Liver (tissue), 9 donors: ENCODE results near the gene TLE2. TPM values are rescaled to one million over a fixed set of nuclear protein-coding genes. Genes with fewer than 3 reads are reported as not detected.

Experiments
- DNase-seq: peaks from one replicate; pipeline ENCODE4 v3.0.0-alpha.2; 2017; ENCODE audit warnings: low spot score
- H3K27ac ChIP-seq, 2 donors: one replicate each; pipeline ENCODE4 v1.7.0; 2013; ENCODE audit warnings: inconsistent platforms in 2 of 2, low read length in 2 of 2, control low read depth in 1 of 2, low read depth in 1 of 2, mild to moderate bottlenecking in 1 of 2
- H3K27me3 ChIP-seq, 4 donors: one replicate each; pipeline versions ENCODE4 v1.6.1 to v1.7.0; 2013; ENCODE audit warnings: low read length in 3 of 4, inconsistent platforms in 1 of 4, mild to moderate bottlenecking in 1 of 4, moderate library complexity in 1 of 4; ENCODE audit not compliant: control insufficient read depth in 4 of 4, insufficient read depth in 4 of 4
- H3K36me3 ChIP-seq, 4 donors: one replicate each; pipeline versions ENCODE4 v1.6.1 to v1.7.0; 2013; ENCODE audit warnings: low read length in 3 of 4, mild to moderate bottlenecking in 3 of 4, low read depth in 1 of 4, moderate library complexity in 1 of 4; ENCODE audit not compliant: control insufficient read depth in 4 of 4, insufficient read depth in 3 of 4
- H3K4me1 ChIP-seq, 4 donors: one replicate each; pipeline versions ENCODE4 v1.6.1 to v1.7.0; 2013; ENCODE audit warnings: low read length in 3 of 4, mild to moderate bottlenecking in 3 of 4, moderate library complexity in 1 of 4; ENCODE audit not compliant: control insufficient read depth in 4 of 4, insufficient read depth in 4 of 4
- H3K4me3 ChIP-seq, 3 donors: one replicate each; pipeline versions ENCODE4 v1.6.1 to v1.7.0; 2013; ENCODE audit warnings: low read length in 3 of 3, control low read depth in 1 of 3, low read depth in 1 of 3, mild to moderate bottlenecking in 1 of 3
- H3K9ac ChIP-seq, 2 donors: one replicate each; pipeline ENCODE4 v1.7.0; 2013; ENCODE audit warnings: low read length in 2 of 2, mild to moderate bottlenecking in 2 of 2, moderate library complexity in 2 of 2, control low read depth in 1 of 2, low read depth in 1 of 2
- H3K9me3 ChIP-seq, 4 donors: one replicate each; pipeline versions ENCODE4 v1.6.1 to v1.7.0; 2013; ENCODE audit warnings: low read length in 3 of 4; ENCODE audit not compliant: control insufficient read depth in 4 of 4
- EGR1 ChIP-seq, 2 donors: IDR thresholded peaks; 2 replicates each; pipeline ENCODE4 v1.6.1; 2016 to 2018; ENCODE audit warnings: antibody characterized with exemption in 2 of 2, low read depth in 2 of 2
- FOXA1 ChIP-seq: IDR thresholded peaks from 2 replicates; pipeline ENCODE4 v1.6.1; 2016; ENCODE audit warnings: antibody characterized with exemption
- FOXA2 ChIP-seq: IDR thresholded peaks from 2 replicates; pipeline ENCODE4 v1.6.1; 2016; ENCODE audit warnings: antibody characterized with exemption
- GABPA ChIP-seq, 2 donors: IDR thresholded peaks in 1 of 2; conservative IDR thresholded peaks in 1 of 2; 2 replicates each; pipeline ENCODE4 v1.6.1; 2016; ENCODE audit warnings: antibody characterized with exemption in 2 of 2, mild to moderate bottlenecking in 1 of 2, moderate library complexity in 1 of 2
- HNF4A ChIP-seq, 2 donors: conservative IDR thresholded peaks; 2 replicates each; pipeline ENCODE4 v1.6.1; 2016; ENCODE audit warnings: antibody characterized with exemption in 2 of 2, mild to moderate bottlenecking in 2 of 2
- HNF4G ChIP-seq: IDR thresholded peaks from 2 replicates; pipeline ENCODE4 v1.6.1; 2016; ENCODE audit warnings: antibody characterized with exemption
- JUND ChIP-seq, 2 donors: IDR thresholded peaks; 2 replicates each; pipeline ENCODE4 v1.6.1; 2016; ENCODE audit warnings: antibody characterized with exemption in 2 of 2
- NR2F2 ChIP-seq: IDR thresholded peaks from 2 replicates; pipeline ENCODE4 v1.6.1; 2016; ENCODE audit warnings: antibody characterized with exemption
- RAD21 ChIP-seq, 2 donors: IDR thresholded peaks; 2 replicates each; pipeline ENCODE4 v1.6.1; 2016; ENCODE audit warnings: antibody characterized with exemption in 2 of 2, mild to moderate bottlenecking in 2 of 2
- RXRA ChIP-seq, 2 donors: IDR thresholded peaks; 2 replicates each; pipeline ENCODE4 v1.6.1; 2017 to 2018; ENCODE audit warnings: antibody characterized with exemption in 2 of 2, mild to moderate bottlenecking in 1 of 2
- SP1 ChIP-seq: IDR thresholded peaks from 2 replicates; pipeline ENCODE4 v1.6.1; 2018; ENCODE audit warnings: antibody characterized with exemption, mild to moderate bottlenecking
- TAF1 ChIP-seq: conservative IDR thresholded peaks from 2 replicates; pipeline ENCODE4 v1.6.1; 2016; ENCODE audit warnings: antibody characterized with exemption, mild to moderate bottlenecking
- YY1 ChIP-seq: IDR thresholded peaks from 2 replicates; pipeline ENCODE4 v1.6.1; 2016; ENCODE audit warnings: antibody characterized with exemption, mild to moderate bottlenecking
- WGBS: extraction: QIAGEN DNeasy Blood & Tissue Kit; methylation state at CpG from one replicate; pipeline ENCODE4 v1.1.7; 2013; 5-methylcytosine and 5-hydroxymethylcytosine counted together
- polyA plus RNA-seq, 2 donors: library from polyadenylated mRNA; stranded (reverse) in 1 of 2; unstranded in 1 of 2; fragments of 200-250 nt in 1 of 2; fragments of >200 nt in 1 of 2; fragmentation: Nextera tagmentation in 1 of 2; extraction: Ambion mirVana in 1 of 2; gene quantifications; one replicate each; pipeline versions ENCODE4 v1.2.1 to v1.2.3, GENCODE V29; 2013 to 2015
- total RNA-seq, 2 donors: library from RNA; depleted of rRNA; stranded (reverse); fragments of >200 nt; gene quantifications; one replicate each; pipeline ENCODE4 v1.2.3, GENCODE V29; 2014
- TF ChIP-seq, protein P1 (sequence below): IDR thresholded peaks from 2 replicates; pipeline ENCODE4 v1.6.1; 2016; ENCODE audit warnings: antibody characterized with exemption
- TF ChIP-seq, protein P2 (sequence below): fragments of 150-350 bp; IDR thresholded peaks from 2 replicates; pipeline ENCODE4 v1.5.1; 2017; ENCODE audit warnings: improper control_type of control experiment, low read depth, low read length; ENCODE audit not compliant: missing input control
- TF ChIP-seq, protein P3 (sequence below): IDR thresholded peaks from 2 replicates; pipeline ENCODE4 v1.6.1; 2016; ENCODE audit warnings: antibody characterized with exemption, mild to moderate bottlenecking
- TF ChIP-seq, protein P4 (sequence below): IDR thresholded peaks from 2 replicates; pipeline ENCODE4 v1.6.1; 2016; ENCODE audit warnings: antibody characterized with exemption
- TF ChIP-seq, protein P5 (sequence below): IDR thresholded peaks from 2 replicates; pipeline ENCODE4 v1.6.1; 2016; ENCODE audit warnings: antibody characterized with exemption
- donor health status: healthy.
- donor health status: healthy.
- donor health status: healthy.
- donor health status: healthy.
- donor health status: healthy.

TLE2 gene
- total and polyA plus RNA-seq, 4 donors = 3.6 to 9.3 (median 5.8) TPM

DNA sequence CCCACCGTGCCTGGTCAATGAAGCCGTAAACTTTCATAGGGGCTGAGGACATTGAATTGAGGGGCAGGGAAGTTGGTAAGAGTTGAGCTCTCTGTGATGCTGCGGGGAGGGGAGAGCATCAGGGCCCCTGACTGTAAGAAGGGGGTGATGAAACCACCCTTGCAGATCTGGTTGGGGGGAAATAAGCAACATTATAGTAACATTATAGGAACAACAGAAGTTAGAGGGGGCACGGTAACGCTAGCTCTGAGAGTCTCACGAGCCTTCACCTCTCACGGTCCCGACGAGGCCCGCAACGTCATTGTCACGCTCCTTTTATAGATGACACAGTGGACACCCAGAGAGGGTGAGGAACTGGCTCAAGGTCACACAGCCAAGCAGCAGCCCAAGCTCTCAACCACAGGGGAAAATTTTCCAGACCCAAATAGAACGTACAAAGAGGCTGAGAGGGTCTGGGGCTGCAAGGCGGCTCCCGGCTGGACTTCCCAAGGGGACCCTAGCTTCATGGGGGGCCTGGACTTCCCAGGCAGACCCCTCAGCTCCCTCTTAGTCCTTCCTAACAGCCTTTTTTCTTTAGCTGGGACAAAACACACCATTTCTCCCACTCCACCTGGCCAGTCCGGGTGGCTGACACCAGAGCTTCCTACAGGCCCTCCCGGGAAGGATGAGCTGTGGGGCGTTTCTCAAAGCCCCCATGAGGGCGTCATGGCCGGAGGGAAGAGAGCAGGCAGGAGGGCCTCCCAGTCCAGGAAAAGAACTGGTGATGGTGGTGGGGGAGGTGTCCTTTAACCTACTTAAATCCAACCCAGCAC, 29.1 kb upstream of the TLE2 start:
- Histone ChIP-seq H3K27ac (peak overlapping the region in 1 of 2 donors; percentile 28), H3K4me1 (peaks cover 9 to 40% (median 24%) of the 10 kb centered on the region in 4 donors), H3K36me3 (peaks cover 7 to 33% (median 15%) of the 10 kb centered on the region in 4 donors), H3K4me3 (no peak overlapping the region), H3K27me3 (no peaks in the 10 kb centered on the region), H3K9ac (no peak overlapping the region), H3K9me3 (no peaks in the 10 kb centered on the region)
- TF ChIP-seq, protein P1, sequence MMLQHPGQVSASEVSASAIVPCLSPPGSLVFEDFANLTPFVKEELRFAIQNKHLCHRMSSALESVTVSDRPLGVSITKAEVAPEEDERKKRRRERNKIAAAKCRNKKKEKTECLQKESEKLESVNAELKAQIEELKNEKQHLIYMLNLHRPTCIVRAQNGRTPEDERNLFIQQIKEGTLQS = no peak
- no peak for TF ChIP-seq FOXA1
- TF ChIP-seq, protein P2, sequence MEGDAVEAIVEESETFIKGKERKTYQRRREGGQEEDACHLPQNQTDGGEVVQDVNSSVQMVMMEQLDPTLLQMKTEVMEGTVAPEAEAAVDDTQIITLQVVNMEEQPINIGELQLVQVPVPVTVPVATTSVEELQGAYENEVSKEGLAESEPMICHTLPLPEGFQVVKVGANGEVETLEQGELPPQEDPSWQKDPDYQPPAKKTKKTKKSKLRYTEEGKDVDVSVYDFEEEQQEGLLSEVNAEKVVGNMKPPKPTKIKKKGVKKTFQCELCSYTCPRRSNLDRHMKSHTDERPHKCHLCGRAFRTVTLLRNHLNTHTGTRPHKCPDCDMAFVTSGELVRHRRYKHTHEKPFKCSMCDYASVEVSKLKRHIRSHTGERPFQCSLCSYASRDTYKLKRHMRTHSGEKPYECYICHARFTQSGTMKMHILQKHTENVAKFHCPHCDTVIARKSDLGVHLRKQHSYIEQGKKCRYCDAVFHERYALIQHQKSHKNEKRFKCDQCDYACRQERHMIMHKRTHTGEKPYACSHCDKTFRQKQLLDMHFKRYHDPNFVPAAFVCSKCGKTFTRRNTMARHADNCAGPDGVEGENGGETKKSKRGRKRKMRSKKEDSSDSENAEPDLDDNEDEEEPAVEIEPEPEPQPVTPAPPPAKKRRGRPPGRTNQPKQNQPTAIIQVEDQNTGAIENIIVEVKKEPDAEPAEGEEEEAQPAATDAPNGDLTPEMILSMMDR = no peak
- WGBS = 90% methylated on average over 20 of the region's 20 CpGs
- DNase-seq = no peak

DNA sequence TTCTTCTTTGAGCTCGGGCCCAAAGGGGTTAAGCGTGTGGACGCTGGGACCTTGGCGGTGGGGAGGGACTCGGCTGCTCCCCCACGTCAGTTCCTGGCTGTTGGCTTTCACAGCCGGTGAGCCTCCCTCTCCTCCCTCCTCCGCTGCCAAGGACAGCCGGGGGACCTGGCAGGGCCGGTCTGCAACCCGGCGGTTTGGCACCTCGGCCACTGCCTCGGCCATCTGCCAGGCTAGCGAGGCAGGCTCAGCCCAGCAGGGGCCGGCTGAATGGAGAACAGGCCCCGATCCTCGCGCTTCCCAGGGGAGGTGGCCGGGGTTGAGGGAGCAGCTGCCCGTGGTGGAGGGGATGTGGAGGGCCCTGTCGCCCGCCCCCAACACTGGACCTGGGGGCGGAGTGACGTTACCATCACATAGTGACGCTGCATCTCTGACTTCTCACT, 28.2 kb upstream of the TLE2 start:
- no peak overlapping the region for H3K4me3 ChIP-seq
- TF ChIP-seq HNF4G = no peak
- TF ChIP-seq HNF4A (conservative IDR thresholded peaks at IDR 0.05) = no peak
- TF ChIP-seq EGR1 (IDR thresholded peaks at IDR 0.05; ENCODE audit: low read depth in 2 of 2) = no peak
- TF ChIP-seq, protein P3, sequence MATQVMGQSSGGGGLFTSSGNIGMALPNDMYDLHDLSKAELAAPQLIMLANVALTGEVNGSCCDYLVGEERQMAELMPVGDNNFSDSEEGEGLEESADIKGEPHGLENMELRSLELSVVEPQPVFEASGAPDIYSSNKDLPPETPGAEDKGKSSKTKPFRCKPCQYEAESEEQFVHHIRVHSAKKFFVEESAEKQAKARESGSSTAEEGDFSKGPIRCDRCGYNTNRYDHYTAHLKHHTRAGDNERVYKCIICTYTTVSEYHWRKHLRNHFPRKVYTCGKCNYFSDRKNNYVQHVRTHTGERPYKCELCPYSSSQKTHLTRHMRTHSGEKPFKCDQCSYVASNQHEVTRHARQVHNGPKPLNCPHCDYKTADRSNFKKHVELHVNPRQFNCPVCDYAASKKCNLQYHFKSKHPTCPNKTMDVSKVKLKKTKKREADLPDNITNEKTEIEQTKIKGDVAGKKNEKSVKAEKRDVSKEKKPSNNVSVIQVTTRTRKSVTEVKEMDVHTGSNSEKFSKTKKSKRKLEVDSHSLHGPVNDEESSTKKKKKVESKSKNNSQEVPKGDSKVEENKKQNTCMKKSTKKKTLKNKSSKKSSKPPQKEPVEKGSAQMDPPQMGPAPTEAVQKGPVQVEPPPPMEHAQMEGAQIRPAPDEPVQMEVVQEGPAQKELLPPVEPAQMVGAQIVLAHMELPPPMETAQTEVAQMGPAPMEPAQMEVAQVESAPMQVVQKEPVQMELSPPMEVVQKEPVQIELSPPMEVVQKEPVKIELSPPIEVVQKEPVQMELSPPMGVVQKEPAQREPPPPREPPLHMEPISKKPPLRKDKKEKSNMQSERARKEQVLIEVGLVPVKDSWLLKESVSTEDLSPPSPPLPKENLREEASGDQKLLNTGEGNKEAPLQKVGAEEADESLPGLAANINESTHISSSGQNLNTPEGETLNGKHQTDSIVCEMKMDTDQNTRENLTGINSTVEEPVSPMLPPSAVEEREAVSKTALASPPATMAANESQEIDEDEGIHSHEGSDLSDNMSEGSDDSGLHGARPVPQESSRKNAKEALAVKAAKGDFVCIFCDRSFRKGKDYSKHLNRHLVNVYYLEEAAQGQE = peak; percentile 45
- TF ChIP-seq TAF1 = no peak
- TF ChIP-seq FOXA2 = no peak
- no peak for TF ChIP-seq YY1
- TF ChIP-seq NR2F2 = no peak
- no peak for TF ChIP-seq JUND (IDR thresholded peaks at IDR 0.05)
- TF ChIP-seq GABPA (IDR thresholded peaks at IDR 0.05 in 1 of 2, conservative IDR thresholded peaks at IDR 0.05 in 1 of 2) = peak in 1 of 2 donors; percentile 43
- TF ChIP-seq, protein P2 = peak; percentile 19
- peak; percentile 52 for TF ChIP-seq SP1
- TF ChIP-seq RXRA (IDR thresholded peaks at IDR 0.05) = peak; percentile 18 to 50
- TF ChIP-seq, protein P1 = no peak
- no peak for TF ChIP-seq FOXA1
- peak in 1 of 2 donors; percentile 59 for TF ChIP-seq RAD21 (IDR thresholded peaks at IDR 0.05)
- TF ChIP-seq, protein P4, sequence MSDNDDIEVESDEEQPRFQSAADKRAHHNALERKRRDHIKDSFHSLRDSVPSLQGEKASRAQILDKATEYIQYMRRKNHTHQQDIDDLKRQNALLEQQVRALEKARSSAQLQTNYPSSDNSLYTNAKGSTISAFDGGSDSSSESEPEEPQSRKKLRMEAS = no peak
- TF ChIP-seq, protein P5, sequence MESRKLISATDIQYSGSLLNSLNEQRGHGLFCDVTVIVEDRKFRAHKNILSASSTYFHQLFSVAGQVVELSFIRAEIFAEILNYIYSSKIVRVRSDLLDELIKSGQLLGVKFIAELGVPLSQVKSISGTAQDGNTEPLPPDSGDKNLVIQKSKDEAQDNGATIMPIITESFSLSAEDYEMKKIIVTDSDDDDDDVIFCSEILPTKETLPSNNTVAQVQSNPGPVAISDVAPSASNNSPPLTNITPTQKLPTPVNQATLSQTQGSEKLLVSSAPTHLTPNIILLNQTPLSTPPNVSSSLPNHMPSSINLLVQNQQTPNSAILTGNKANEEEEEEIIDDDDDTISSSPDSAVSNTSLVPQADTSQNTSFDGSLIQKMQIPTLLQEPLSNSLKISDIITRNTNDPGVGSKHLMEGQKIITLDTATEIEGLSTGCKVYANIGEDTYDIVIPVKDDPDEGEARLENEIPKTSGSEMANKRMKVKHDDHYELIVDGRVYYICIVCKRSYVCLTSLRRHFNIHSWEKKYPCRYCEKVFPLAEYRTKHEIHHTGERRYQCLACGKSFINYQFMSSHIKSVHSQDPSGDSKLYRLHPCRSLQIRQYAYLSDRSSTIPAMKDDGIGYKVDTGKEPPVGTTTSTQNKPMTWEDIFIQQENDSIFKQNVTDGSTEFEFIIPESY = no peak
- no peaks in the 10 kb centered on the region for H3K9me3 ChIP-seq
- H3K36me3 ChIP-seq = peaks cover 7 to 33% (median 15%) of the 10 kb centered on the region in 4 donors
- WGBS = 23% methylated on average over 26 of the region's 26 CpGs
- H3K4me1 ChIP-seq = peaks cover 9 to 35% (median 24%) of the 10 kb centered on the region in 4 donors
- H3K9ac ChIP-seq = no peak overlapping the region
- no peaks in the 10 kb centered on the region for H3K27me3 ChIP-seq
- DNase-seq = no peak
- peak overlapping the region; percentile 43 to 54 for H3K27ac ChIP-seq
